NCI-H2227 treated with DMSO at 0.1 percent for 48 hours (cell line): ENCODE measurements around the gene MPST.
"Not testable (repeated sequence)": the region's sequence is repeated elsewhere in the genome, so short reads cannot be mapped to it uniquely, and the experiment has no call there.

Experiments used
- DNase-seq: peaks from one replicate; lab custom pipeline; 2025; lab: John Stamatoyannopoulos, UW

Gene MPST

GRCh38 chr22:37062702-37063381 is 43.3 kb downstream of the MPST start:
- no peak for DNase-seq

GRCh38 chr22:37063431-37064420 is 44.2 kb downstream of the MPST start:
- DNase-seq: no peak

GRCh38 chr22:37064553-37064952 is 45.0 kb downstream of the MPST start:
- DNase-seq: no peak

GRCh38 chr22:37065180-37065579 is 45.6 kb downstream of the MPST start:
- DNase-seq: no peak

- DNase-seq: no peak
These were observed 46.4 kb downstream of the MPST start for GRCh38 chr22:37065961-37066360.

GRCh38 chr22:37067428-37067827 is 47.9 kb downstream of the MPST start:
- no peak for DNase-seq

- DNase-seq: no peak
These were observed 49.3 kb downstream of the MPST start for GRCh38 chr22:37068859-37069258.

GRCh38 chr22:37069319-37069718 is 49.8 kb downstream of the MPST start:
- DNase-seq: no peak

GRCh38 chr22:37069719-37070118 is 50.2 kb downstream of the MPST start:
- DNase-seq: no peak

GRCh38 chr22:37070334-37070733 is 50.8 kb downstream of the MPST start:
- no peak for DNase-seq

- DNase-seq: no peak
These were observed 51.2 kb downstream of the MPST start for GRCh38 chr22:37070744-37071143.

- not testable (repeated sequence) for DNase-seq
These were observed 52.5 kb downstream of the MPST start for GRCh38 chr22:37071850-37072592.

GRCh38 chr22:37072673-37073072 is 53.1 kb downstream of the MPST start:
- no peak for DNase-seq

GRCh38 chr22:37074537-37074936 is 55.0 kb downstream of the MPST start:
- no peak for DNase-seq

GRCh38 chr22:37075046-37075445 is 55.5 kb downstream of the MPST start:
- no peak for DNase-seq

- DNase-seq: no peak
These were observed 56.4 kb downstream of the MPST start for GRCh38 chr22:37075822-37076433.

- DNase-seq: no peak
These were observed 58.4 kb downstream of the MPST start for GRCh38 chr22:37077802-37078448.

- DNase-seq: no peak
These were observed 59.6 kb downstream of the MPST start for GRCh38 chr22:37079158-37079557.
